ENCODE measurements around the gene SLC47A1. TPM values are rescaled to one million over a fixed set of nuclear protein-coding genes. Genes with fewer than 3 reads are reported as not detected.
A peak's percentile ranks its signal among the peaks of the same experiment; 100 is the strongest.
"Not testable (repeated sequence)": the region's sequence is repeated elsewhere in the genome, so short reads cannot be mapped to it uniquely, and the experiment has no call there.

The SLC47A1 gene
- total RNA-seq, 1 donor from 2014 or later: 0.64 TPM

DNA sequence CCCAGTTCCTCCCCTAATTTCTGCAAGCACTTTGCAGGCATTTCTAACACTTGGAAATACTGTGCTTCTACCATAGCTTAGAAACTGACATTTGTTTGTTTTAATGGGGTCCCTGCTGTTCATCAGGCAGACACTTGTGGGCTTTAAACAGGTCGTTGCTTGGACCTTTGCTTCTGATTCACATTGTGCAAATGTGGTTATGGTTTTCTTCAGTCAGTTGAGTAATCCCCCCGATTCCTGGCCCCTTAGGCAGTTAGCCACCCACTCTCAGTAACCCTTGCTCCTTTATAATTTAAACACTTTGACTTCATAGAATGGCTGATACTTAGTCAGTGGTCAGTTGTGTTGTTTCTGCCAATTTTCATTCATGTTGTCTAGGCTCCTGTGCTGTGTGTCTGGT lies 39.4 kb downstream of the SLC47A1 start:
- Histone ChIP-seq H3K4me1 (no peaks in the 10 kb centered on the region), H3K36me3 (no peaks in the 10 kb centered on the region), H3K9me3 (no peaks in the 10 kb centered on the region), H3K27me3 (no peaks in the 10 kb centered on the region), H3K27ac (no peak overlapping the region), H3K4me3 (no peak overlapping the region)
- TF ChIP-seq, protein P1, sequence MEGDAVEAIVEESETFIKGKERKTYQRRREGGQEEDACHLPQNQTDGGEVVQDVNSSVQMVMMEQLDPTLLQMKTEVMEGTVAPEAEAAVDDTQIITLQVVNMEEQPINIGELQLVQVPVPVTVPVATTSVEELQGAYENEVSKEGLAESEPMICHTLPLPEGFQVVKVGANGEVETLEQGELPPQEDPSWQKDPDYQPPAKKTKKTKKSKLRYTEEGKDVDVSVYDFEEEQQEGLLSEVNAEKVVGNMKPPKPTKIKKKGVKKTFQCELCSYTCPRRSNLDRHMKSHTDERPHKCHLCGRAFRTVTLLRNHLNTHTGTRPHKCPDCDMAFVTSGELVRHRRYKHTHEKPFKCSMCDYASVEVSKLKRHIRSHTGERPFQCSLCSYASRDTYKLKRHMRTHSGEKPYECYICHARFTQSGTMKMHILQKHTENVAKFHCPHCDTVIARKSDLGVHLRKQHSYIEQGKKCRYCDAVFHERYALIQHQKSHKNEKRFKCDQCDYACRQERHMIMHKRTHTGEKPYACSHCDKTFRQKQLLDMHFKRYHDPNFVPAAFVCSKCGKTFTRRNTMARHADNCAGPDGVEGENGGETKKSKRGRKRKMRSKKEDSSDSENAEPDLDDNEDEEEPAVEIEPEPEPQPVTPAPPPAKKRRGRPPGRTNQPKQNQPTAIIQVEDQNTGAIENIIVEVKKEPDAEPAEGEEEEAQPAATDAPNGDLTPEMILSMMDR (IDR thresholded peaks at IDR 0.05): no peak
- DNase-seq (ENCODE audit: low spot score in 2 of 2): no peak
- intact Hi-C loops (cut with DNase I): no loop called here

GRCh38 chr17:19574956-19575355 lies 41.3 kb downstream of the SLC47A1 start:
- no peaks in the 10 kb centered on the region for H3K36me3 ChIP-seq
- H3K4me3 ChIP-seq: no peak overlapping the region
- no peaks in the 10 kb centered on the region for H3K9me3 ChIP-seq
- H3K4me1 ChIP-seq: peaks cover 7 to 8% of the 10 kb centered on the region in 2 donors
- intact Hi-C loops (cut with DNase I): loop anchor here (5.0 kb wide), 1 partner anchor 72 kb away; the partner anchor contains the start of gene ALDH3A2
- TF ChIP-seq, protein P1 (IDR thresholded peaks at IDR 0.05): no peak
- DNase-seq (ENCODE audit: low spot score in 2 of 2): no peak
- H3K27ac ChIP-seq: no peak overlapping the region
- no peaks in the 10 kb centered on the region for H3K27me3 ChIP-seq

GRCh38 chr17:19578545-19578944 lies 44.9 kb downstream of the SLC47A1 start:
- DNase-seq (ENCODE audit: low spot score in 2 of 2): no peak
- Histone ChIP-seq H3K4me1 (peaks cover 7 to 8% of the 10 kb centered on the region in 2 donors), H3K36me3 (no peaks in the 10 kb centered on the region), H3K27me3 (no peaks in the 10 kb centered on the region), H3K4me3 (no peak overlapping the region), H3K9me3 (no peaks in the 10 kb centered on the region), H3K27ac (peak overlapping the region in 1 of 2 donors; percentile 66)
- intact Hi-C loops (cut with DNase I): loop anchor here (5.0 kb wide), 1 partner anchor 69 kb away; the partner anchor contains the start of gene ALDH3A2
- TF ChIP-seq, protein P1 (IDR thresholded peaks at IDR 0.05): peak in 1 of 3 experiments; percentile 15

DNA sequence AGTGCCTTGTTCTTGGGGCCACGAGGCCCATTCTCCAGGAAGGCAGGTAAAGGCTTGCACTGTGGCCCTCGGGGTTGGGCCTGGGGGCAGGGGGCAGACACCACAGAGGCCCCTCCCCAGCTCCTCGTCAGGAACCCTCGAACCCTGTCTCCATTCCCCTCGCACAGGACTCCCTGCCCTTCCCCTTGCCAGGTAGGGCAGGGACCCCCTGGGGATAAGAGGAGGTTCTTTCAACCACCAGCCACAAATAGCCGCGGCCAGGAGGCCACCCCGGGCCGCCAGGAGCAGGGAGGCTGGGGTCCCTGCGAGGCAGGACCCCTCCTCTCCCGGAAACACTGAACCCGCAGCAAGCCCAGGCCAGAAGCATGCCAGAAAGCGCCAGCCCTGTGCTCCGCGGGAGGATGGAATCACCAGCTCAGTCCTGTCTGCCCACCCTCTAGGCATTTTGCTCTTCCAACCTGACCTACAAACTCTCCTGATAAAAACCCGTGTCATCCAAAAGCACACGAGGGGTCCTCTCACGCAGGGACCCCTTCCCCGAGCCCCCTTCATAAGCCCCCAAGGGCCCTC lies 45.6 kb downstream of the SLC47A1 start:
- intact Hi-C loops (cut with DNase I): loop anchor here (5.0 kb wide), 1 partner anchor 68 kb away; the partner anchor contains the start of gene ALDH3A2
- Histone ChIP-seq H3K27me3 (no peaks in the 10 kb centered on the region), H3K36me3 (no peaks in the 10 kb centered on the region), H3K4me3 (peak overlapping the region; percentile 66 to 67), H3K9me3 (no peaks in the 10 kb centered on the region), H3K4me1 (peaks cover 7 to 8% of the 10 kb centered on the region in 2 donors), H3K27ac (peak overlapping the region in 1 of 2 donors; percentile 66)
- no peak for DNase-seq (ENCODE audit: low spot score in 2 of 2)
- TF ChIP-seq, protein P1 (IDR thresholded peaks at IDR 0.05): no peak

DNA sequence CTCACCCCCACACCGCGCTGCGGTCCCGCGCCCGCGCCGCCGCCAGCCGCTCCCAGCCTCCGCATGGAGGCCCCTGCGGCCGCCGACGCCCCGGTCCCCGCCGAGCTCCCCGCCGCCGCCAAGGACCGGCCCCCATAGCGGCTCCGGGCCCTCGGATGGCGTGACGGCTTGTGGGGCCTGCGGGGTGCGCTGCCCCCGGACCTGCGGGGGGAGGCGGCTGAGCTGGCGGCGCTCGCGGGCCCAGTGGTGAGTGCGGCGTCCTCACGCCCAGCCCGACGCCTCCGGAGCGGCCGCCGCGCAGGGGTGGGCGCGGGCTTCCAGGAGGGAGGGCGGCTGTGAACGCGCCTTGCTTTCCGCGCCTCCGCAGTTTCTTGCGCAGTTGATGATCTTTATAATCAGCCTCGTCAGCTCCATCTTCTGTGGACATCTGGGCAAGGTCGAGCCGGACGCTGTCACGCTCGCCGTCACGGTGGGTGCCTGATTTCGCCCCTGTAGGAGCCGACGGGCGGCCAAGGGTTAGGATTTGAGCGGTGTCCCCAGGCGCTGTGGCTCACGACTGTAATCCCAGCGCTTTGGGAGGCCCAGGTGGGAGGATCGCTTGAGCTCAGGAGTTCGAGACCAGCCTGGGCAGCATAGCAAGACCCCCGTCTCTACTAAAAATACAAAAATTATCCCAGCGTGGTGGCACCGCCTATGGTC lies 46.4 kb downstream of the SLC47A1 start:
- Histone ChIP-seq H3K27ac (peak overlapping the region in 1 of 2 donors; percentile 66), H3K27me3 (no peaks in the 10 kb centered on the region), H3K4me3 (peak overlapping the region; percentile 66 to 67), H3K36me3 (no peaks in the 10 kb centered on the region), H3K9me3 (no peaks in the 10 kb centered on the region), H3K4me1 (peaks cover 7 to 8% of the 10 kb centered on the region in 2 donors)
- TF ChIP-seq, protein P1 (IDR thresholded peaks at IDR 0.05): no peak
- no peak for DNase-seq (ENCODE audit: low spot score in 2 of 2)
- intact Hi-C loops (cut with DNase I): loop anchor here (5.0 kb wide), 1 partner anchor 67 kb away; the partner anchor contains the start of gene ALDH3A2

GRCh38 chr17:19580566-19580920 lies 46.9 kb downstream of the SLC47A1 start:
- H3K27ac ChIP-seq; H3K4me1 ChIP-seq; DNase-seq (ENCODE audit: low spot score in 2 of 2); H3K36me3 ChIP-seq; H3K27me3 ChIP-seq; H3K9me3 ChIP-seq; intact Hi-C loops (cut with DNase I): not testable (repeated sequence)
- peak overlapping the region; percentile 66 to 67 for H3K4me3 ChIP-seq

- H3K36me3 ChIP-seq; H3K4me3 ChIP-seq; DNase-seq (ENCODE audit: low spot score in 2 of 2); H3K9me3 ChIP-seq; H3K27me3 ChIP-seq; H3K27ac ChIP-seq; intact Hi-C loops (cut with DNase I); H3K4me1 ChIP-seq: not testable (repeated sequence)
Observed at GRCh38 chr17:19582152-19582551, 48.5 kb downstream of the SLC47A1 start.

Measured in ascending aorta (tissue), 2 donors.